ENCODE measurements around the gene VWCE.

- TF ChIP-seq CTCF (IDR thresholded peaks at IDR 0.05; ENCODE audit: poor library complexity, severe bottlenecking), result no peak
- no peak for TF ChIP-seq RAD21 (conservative IDR thresholded peaks at IDR 0.05)
Observed at GRCh38 chr11:61272731-61273130, 22.4 kb downstream of the VWCE start.

All from neural cell (in vitro differentiated cells).